Choroid plexus epithelial cell (primary cell): ENCODE results near the gene PNPLA2.

ENCODE experiments used
- DNase-seq: peaks from one replicate; pipeline ENCODE4 v3.0.0-alpha.2; 2010; ENCODE audit warnings: low read depth
- H3K4me3 ChIP-seq: 2 replicates; pipeline ENCODE4 v1.5.1; 2011; ENCODE audit warnings: low read depth, mild to moderate bottlenecking, control low read depth, low read length, moderate library complexity
- TF ChIP-seq, protein P1 (sequence below): conservative IDR thresholded peaks from 2 replicates; pipeline ENCODE4 v1.5.1; 2011; ENCODE audit warnings: low read depth, mild to moderate bottlenecking, control low read depth, inconsistent platforms, low read length, moderate library complexity

Gene PNPLA2

GRCh38 chr11:792535-792821 lies 26.2 kb upstream of the PNPLA2 start:
- no peak overlapping the region for H3K4me3 ChIP-seq
- TF ChIP-seq, protein P1, sequence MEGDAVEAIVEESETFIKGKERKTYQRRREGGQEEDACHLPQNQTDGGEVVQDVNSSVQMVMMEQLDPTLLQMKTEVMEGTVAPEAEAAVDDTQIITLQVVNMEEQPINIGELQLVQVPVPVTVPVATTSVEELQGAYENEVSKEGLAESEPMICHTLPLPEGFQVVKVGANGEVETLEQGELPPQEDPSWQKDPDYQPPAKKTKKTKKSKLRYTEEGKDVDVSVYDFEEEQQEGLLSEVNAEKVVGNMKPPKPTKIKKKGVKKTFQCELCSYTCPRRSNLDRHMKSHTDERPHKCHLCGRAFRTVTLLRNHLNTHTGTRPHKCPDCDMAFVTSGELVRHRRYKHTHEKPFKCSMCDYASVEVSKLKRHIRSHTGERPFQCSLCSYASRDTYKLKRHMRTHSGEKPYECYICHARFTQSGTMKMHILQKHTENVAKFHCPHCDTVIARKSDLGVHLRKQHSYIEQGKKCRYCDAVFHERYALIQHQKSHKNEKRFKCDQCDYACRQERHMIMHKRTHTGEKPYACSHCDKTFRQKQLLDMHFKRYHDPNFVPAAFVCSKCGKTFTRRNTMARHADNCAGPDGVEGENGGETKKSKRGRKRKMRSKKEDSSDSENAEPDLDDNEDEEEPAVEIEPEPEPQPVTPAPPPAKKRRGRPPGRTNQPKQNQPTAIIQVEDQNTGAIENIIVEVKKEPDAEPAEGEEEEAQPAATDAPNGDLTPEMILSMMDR: no peak
- DNase-seq: no peak

GRCh38 chr11:792873-793272 lies 25.8 kb upstream of the PNPLA2 start:
- TF ChIP-seq, protein P1: no peak
- no peak overlapping the region for H3K4me3 ChIP-seq

DNA sequence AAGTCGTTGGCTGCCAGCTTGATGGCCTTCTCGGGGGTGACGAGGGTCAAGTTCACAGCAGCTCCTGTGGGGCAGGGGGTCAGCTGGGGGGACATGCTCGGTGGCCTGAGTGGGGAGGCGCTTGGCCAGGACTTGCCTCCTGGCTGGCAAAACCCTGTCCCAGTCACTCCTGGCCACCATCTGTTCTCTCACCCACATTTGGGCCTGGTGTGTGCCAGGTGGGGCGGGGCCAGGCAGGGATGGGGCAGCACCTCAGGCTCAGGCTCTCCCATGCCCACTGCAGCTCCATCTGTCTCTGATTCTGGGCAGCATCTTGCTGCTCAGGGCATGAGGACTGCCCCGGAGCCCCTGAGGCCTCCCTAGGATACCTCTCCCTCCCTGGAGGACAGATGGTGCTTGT lies 25.2 kb upstream of the PNPLA2 start:
- TF ChIP-seq, protein P1: no peak
- H3K4me3 ChIP-seq: no peak overlapping the region
- no peak for DNase-seq

More at GRCh38 chr11:792873-793272, 25.8 kb upstream of the PNPLA2 start:
- no peak for DNase-seq

- no peak overlapping the region for H3K4me3 ChIP-seq
- no peak for DNase-seq
These were observed 24.5 kb upstream of the PNPLA2 start for GRCh38 chr11:794013-794765.

GRCh38 chr11:794766-795633 lies 23.7 kb upstream of the PNPLA2 start:
- DNase-seq: no peak
- TF ChIP-seq, protein P1: no peak
- H3K4me3 ChIP-seq: peak overlapping the region; percentile 79

More at GRCh38 chr11:794013-794765, 24.5 kb upstream of the PNPLA2 start:
- TF ChIP-seq, protein P1: no peak

GRCh38 chr11:795634-796564 lies 22.8 kb upstream of the PNPLA2 start:
- peak overlapping the region; percentile 79 for H3K4me3 ChIP-seq
- TF ChIP-seq, protein P1: no peak
- peak; percentile 87 for DNase-seq
